K562 (cell line): ENCODE data around the gene DOCK3. TPM values are rescaled to one million over a fixed set of nuclear protein-coding genes. Genes with fewer than 3 reads are reported as not detected.

Experiments used
- ATAC-seq: fragments of 200-7000 bp; cut with Tn5 transposase; 3 replicates; pipeline ENCODE4 v1.9.1; 2020; ENCODE audit warnings: moderate library complexity
- BruUV-seq: library from RNA; stranded (reverse); fragments of 400-500 nt; replicated peaks from 2 replicates; lab custom pipeline; 2021; lab: Mats Ljungman, UMichigan
- CTCF ChIA-PET: fragments of 300-600 bp; formaldehyde crosslinking; extraction: SDS; loops from one replicate; lab custom pipeline; 2021; ENCODE audit warnings: low intra/inter-chr PET ratio; lab: Yijun Ruan, JAX
- POLR2A ChIA-PET: fragments of 300-600, 350-650 bp; sonication (Branson Sonifier 250); formaldehyde crosslinking; extraction: SDS; loops from one replicate; lab custom pipeline; 2021; ENCODE audit warnings: antibody characterized with exemption, inconsistent platforms; lab: Yijun Ruan, JAX
- DNase-seq, 4 experiments: peaks; one replicate each; pipeline versions ENCODE4 v3.0.0 to v3.0.0-alpha.2; 2011 to 2018; ENCODE audit warnings: low spot score in 3 of 4, mixed read lengths in 3 of 4; ENCODE audit errors: extremely low read depth in 1 of 4
- FAIRE-seq: peaks from 2 replicates; lab custom pipeline; 2011; peaks lifted over from hg19 to GRCh38; lab: Jason Lieb, UNC
- H2AFZ ChIP-seq: 2 replicates; pipeline ENCODE4 v1.6.0; 2011; ENCODE audit warnings: low read depth, low read length, control low read depth, inconsistent platforms
- H3K27ac ChIP-seq: fragments of 200-600 bp; 3 replicates; pipeline ENCODE4 v1.8.0; 2011; ENCODE audit warnings: low read depth, mild to moderate bottlenecking, control low read depth, inconsistent platforms, low read length, moderate library complexity, mixed read lengths; ENCODE audit errors: extremely low read depth
- H3K27me3 ChIP-seq, 2 experiments: fragments of 300-600 bp in 1 of 2; 2 replicates in 1 of 2; 3 replicates in 1 of 2; pipeline versions ENCODE4 v1.6.0 to v1.8.0; 2011; ENCODE audit warnings: inconsistent platforms in 2 of 2, low read length in 2 of 2, mild to moderate bottlenecking in 1 of 2, mixed read lengths in 1 of 2, moderate library complexity in 1 of 2; ENCODE audit not compliant: control insufficient read depth in 2 of 2, insufficient read depth in 2 of 2
- H3K36me3 ChIP-seq: fragments of 300-600 bp; 3 replicates; pipeline ENCODE4 v1.8.0; 2011; ENCODE audit warnings: mild to moderate bottlenecking, low read length, inconsistent platforms; ENCODE audit not compliant: control insufficient read depth, insufficient read depth
- H3K4me1 ChIP-seq, 2 experiments: fragments of 200-600 bp in 1 of 2; replicated peaks in 1 of 2; 2 replicates in 1 of 2; 3 replicates in 1 of 2; pipeline versions ENCODE4 v1.5.1 to v1.8.0; 2011; ENCODE audit warnings: inconsistent platforms in 2 of 2, low read length in 2 of 2, mild to moderate bottlenecking in 1 of 2, mixed read lengths in 1 of 2, moderate library complexity in 1 of 2; ENCODE audit not compliant: control insufficient read depth in 2 of 2, insufficient read depth in 2 of 2
- H3K4me2 ChIP-seq: 2 replicates; pipeline ENCODE4 v1.6.1; 2011; ENCODE audit warnings: low read length, control low read depth, inconsistent platforms, mixed read lengths; ENCODE audit not compliant: insufficient read depth
- H3K4me3 ChIP-seq: fragments of 200-600 bp; sonication (generic), shearing (Covaris generic); 2 replicates; pipeline ENCODE4 v1.5.1; 2016; ENCODE audit warnings: control low read depth, inconsistent platforms
- H3K79me2 ChIP-seq: fragments of 200-600 bp; 3 replicates; pipeline ENCODE4 v1.8.0; 2011; ENCODE audit warnings: low read length, inconsistent platforms; ENCODE audit not compliant: control insufficient read depth, insufficient read depth
- H3K9ac ChIP-seq, 2 experiments: 2 replicates each; pipeline versions ENCODE4 v1.6.0 to v1.6.1; 2011; ENCODE audit warnings: low read depth in 2 of 2, low read length in 2 of 2, control low read depth in 1 of 2, inconsistent platforms in 1 of 2, mild to moderate bottlenecking in 1 of 2, mixed read lengths in 1 of 2; ENCODE audit not compliant: insufficient read depth in 1 of 2
- H3K9me1 ChIP-seq: one replicate; pipeline ENCODE4 v1.6.0; 2011; ENCODE audit warnings: inconsistent platforms, mild to moderate bottlenecking, low read length, moderate library complexity; ENCODE audit not compliant: control insufficient read depth, insufficient read depth
- H3K9me3 ChIP-seq: replicated peaks from 2 replicates; pipeline ENCODE4 v1.5.1; 2011; ENCODE audit warnings: low read depth, low read length, inconsistent platforms; ENCODE audit not compliant: control insufficient read depth, insufficient read depth
- H4K20me1 ChIP-seq: replicated peaks from 2 replicates; pipeline ENCODE4 v1.6.1; 2011; ENCODE audit warnings: low read length, inconsistent platforms, mixed read lengths; ENCODE audit not compliant: control insufficient read depth, insufficient read depth
- ARHGAP35 ChIP-seq: fragments of 450-650 bp; IDR thresholded peaks from 2 replicates; pipeline ENCODE4 v1.6.1; 2018; ENCODE audit not compliant: partially characterized antibody
- CBX2 ChIP-seq: fragments of 200-600 bp; sonication (generic); IDR thresholded peaks from one replicate; pipeline ENCODE4 v1.6.1; 2012; ENCODE audit warnings: mild to moderate bottlenecking, low read length, inconsistent platforms; ENCODE audit not compliant: insufficient read depth, poor library complexity, severe bottlenecking
- CTCF ChIP-seq, 3 experiments: IDR thresholded peaks in 2 of 3; conservative IDR thresholded peaks in 1 of 3; 2 replicates each; pipeline ENCODE4 v1.5.1; 2011 to 2012; ENCODE audit warnings: low read length in 3 of 3, mild to moderate bottlenecking in 3 of 3, control low read depth in 2 of 3, improper control_type of control experiment in 1 of 3, inconsistent platforms in 1 of 3, low read depth in 1 of 3, mixed read lengths in 1 of 3, moderate library complexity in 1 of 3; ENCODE audit not compliant: insufficient read depth in 2 of 3
- FUS ChIP-seq: fragments of 200-400 bp; formaldehyde crosslinking; optimal IDR thresholded peaks from 2 replicates; pipeline ENCODE3; 2017; ENCODE audit warnings: low read depth, low read length
- MCM2 ChIP-seq: fragments of 450-650 bp; IDR thresholded peaks from 2 replicates; pipeline ENCODE4 v1.6.1; 2017; ENCODE audit warnings: low read depth, mild to moderate bottlenecking
- OTX1 ChIP-seq: fragments of 450-650 bp; formaldehyde crosslinking; IDR thresholded peaks from 2 replicates; pipeline ENCODE4 v1.4.0; 2022; ENCODE audit warnings: mild to moderate bottlenecking
- ZEB2 ChIP-seq: fragments of 450-650 bp; IDR thresholded peaks from 2 replicates; pipeline ENCODE4 v1.6.1; 2016
- WGBS: fragments of 100-300 bp; shearing (Covaris generic); methylation state at CpG from one replicate; pipeline ENCODE4 v1.1.6; 2016; ENCODE audit warnings: low coverage, mixed read lengths; ENCODE audit not compliant: insufficient coverage; ENCODE audit errors: missing lambda C conversion rate; 5-methylcytosine and 5-hydroxymethylcytosine counted together
- in situ Hi-C: fragments of 300-500 bp; cut with MboI; formaldehyde crosslinking; loops from 4 replicates; pipeline ENCODE4 v1.15.0; 2018; ENCODE audit warnings: inconsistent platforms, mixed read lengths
- intact Hi-C: fragments of 100-400 bp; cut with micrococcal nuclease; formaldehyde crosslinking; loops from 2 replicates; pipeline ENCODE4 v1.14.2; 2022
- polyA plus RNA-seq, 8 experiments: library from polyadenylated mRNA; depleted of rRNA in 4 of 8; stranded (reverse) in 5 of 8; unstranded in 3 of 8; fragments of >200 nt; fragmentation: Nextera tagmentation in 2 of 8; fragmentation: Illumina TruSeq in 1 of 8; extraction: Ambion mirVana in 2 of 8; extraction: Trizol in 1 of 8; gene quantifications; 2 replicates each; pipeline versions ENCODE4 v1.2.1 to v1.2.3, GENCODE V29; 2011 to 2014; ENCODE audit warnings: inconsistent platforms in 1 of 8, missing spikeins in 1 of 8
- total RNA-seq, 7 experiments: library from RNA; depleted of rRNA in 6 of 7; stranded (reverse); fragments of >200 nt in 6 of 7; fragmentation: Illumina TruSeq in 2 of 7; extraction: Trizol in 2 of 7; gene quantifications; 2 replicates each; pipeline versions ENCODE4 v1.2.1 to v1.2.3, GENCODE V29; 2011 to 2021; ENCODE audit warnings: low replicate concordance in 1 of 7
- TF ChIP-seq, protein P1 (sequence below): sonication (generic); formaldehyde crosslinking; IDR thresholded peaks from 2 replicates; pipeline ENCODE4 v1.8.1; 2023; ENCODE audit warnings: missing genetic modification reagents, mild to moderate bottlenecking, borderline replicate concordance
- TF ChIP-seq, protein P2 (sequence below): sonication (generic); formaldehyde crosslinking; IDR thresholded peaks from 2 replicates; pipeline ENCODE4 v1.8.0; 2023; ENCODE audit warnings: mild to moderate bottlenecking, missing genetic modification reagents

The DOCK3 gene
- total and polyA plus RNA-seq, 9 of the 15 experiments (the other 6 are each of a cell fraction or from before 2014, with no cell fraction given): under 0.01 to 0.03 (median 0.01) TPM; not detected in 4

DNA sequence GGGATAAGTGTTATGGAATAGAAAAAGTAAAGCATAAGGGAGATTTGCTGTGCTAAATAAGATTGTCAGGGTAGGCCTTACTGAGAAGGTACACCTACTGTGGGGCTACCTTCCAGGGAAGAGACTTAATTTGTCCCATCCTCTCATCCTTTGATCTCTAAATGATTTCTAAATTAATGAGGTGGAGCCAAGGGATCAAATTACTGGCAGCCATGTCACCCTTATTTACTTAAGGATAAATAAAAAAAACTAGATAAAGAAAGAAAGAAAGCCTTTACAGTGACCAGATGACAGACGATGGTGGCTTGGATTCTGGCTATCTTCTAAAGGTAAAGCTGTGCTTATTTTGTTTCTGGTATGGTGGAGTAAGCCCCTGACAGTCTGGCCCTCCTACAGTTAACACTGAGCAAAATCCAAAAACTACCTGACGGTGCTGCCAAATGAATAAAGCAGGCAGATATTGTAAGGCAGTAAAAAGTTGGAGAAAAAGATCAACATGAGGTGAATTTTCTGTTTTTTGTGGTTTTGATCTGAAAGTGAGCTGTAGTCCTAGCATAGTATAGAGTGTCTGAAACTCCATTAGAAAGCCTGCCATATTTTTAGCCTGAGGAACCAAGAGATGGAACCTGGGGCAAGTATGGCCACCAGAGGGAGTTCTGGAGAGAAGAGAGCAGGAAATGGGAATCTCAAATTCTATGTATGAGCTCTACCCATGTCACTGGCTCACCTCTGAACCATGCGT lies 425.2 kb downstream of the DOCK3 start:
- WGBS: 3% methylated on average over 3 of the region's 3 CpGs
- Histone ChIP-seq H3K4me1 (no peaks in the 10 kb centered on the region), H4K20me1 (no peaks in the 10 kb centered on the region), H3K27me3 (no peaks in the 10 kb centered on the region), H2AFZ (no peak overlapping the region), H3K9me3 (no peaks in the 10 kb centered on the region), H3K4me3 (no peak overlapping the region), H3K9ac (no peak overlapping the region), H3K4me2 (no peak overlapping the region), H3K27ac (no peak overlapping the region), H3K9me1 (no peaks in the 10 kb centered on the region), H3K36me3 (no peaks in the 10 kb centered on the region), H3K79me2 (no peaks in the 10 kb centered on the region)
- FAIRE-seq: peak; percentile 48
- intact Hi-C loops (loop anchor here (5.0 kb wide), 1 partner anchor 272 kb away; no protein-coding TSS in a partner anchor), in situ Hi-C loops (loop anchor here (10.0 kb wide), 1 partner anchor 275 kb away; no protein-coding TSS in a partner anchor)
- ChIA-PET CTCF (interaction anchor here (0.7 kb wide), 1 partner anchor 272 kb away, joined by 5 read pairs; no protein-coding TSS in a partner anchor), POLR2A (no interaction called here)
- DNase-seq: peak; percentile 23 to 41 (median 25)
- BruUV-seq: no TSS peak
- ATAC-seq: peak; percentile 86
- TF ChIP-seq, protein P1, sequence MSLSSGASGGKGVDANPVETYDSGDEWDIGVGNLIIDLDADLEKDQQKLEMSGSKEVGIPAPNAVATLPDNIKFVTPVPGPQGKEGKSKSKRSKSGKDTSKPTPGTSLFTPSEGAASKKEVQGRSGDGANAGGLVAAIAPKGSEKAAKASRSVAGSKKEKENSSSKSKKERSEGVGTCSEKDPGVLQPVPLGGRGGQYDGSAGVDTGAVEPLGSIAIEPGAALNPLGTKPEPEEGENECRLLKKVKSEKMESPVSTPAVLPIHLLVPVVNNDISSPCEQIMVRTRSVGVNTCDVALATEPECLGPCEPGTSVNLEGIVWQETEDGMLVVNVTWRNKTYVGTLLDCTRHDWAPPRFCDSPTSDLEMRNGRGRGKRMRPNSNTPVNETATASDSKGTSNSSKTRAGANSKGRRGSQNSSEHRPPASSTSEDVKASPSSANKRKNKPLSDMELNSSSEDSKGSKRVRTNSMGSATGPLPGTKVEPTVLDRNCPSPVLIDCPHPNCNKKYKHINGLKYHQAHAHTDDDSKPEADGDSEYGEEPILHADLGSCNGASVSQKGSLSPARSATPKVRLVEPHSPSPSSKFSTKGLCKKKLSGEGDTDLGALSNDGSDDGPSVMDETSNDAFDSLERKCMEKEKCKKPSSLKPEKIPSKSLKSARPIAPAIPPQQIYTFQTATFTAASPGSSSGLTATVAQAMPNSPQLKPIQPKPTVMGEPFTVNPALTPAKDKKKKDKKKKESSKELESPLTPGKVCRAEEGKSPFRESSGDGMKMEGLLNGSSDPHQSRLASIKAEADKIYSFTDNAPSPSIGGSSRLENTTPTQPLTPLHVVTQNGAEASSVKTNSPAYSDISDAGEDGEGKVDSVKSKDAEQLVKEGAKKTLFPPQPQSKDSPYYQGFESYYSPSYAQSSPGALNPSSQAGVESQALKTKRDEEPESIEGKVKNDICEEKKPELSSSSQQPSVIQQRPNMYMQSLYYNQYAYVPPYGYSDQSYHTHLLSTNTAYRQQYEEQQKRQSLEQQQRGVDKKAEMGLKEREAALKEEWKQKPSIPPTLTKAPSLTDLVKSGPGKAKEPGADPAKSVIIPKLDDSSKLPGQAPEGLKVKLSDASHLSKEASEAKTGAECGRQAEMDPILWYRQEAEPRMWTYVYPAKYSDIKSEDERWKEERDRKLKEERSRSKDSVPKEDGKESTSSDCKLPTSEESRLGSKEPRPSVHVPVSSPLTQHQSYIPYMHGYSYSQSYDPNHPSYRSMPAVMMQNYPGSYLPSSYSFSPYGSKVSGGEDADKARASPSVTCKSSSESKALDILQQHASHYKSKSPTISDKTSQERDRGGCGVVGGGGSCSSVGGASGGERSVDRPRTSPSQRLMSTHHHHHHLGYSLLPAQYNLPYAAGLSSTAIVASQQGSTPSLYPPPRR: no peak
- TF ChIP-seq ZEB2: no peak
- TF ChIP-seq MCM2: no peak
- TF ChIP-seq OTX1 (CRISPR knock-in tag): no peak
- no peak for TF ChIP-seq FUS
- TF ChIP-seq CTCF (IDR thresholded peaks at IDR 0.05 in 2 of 3, conservative IDR thresholded peaks at IDR 0.05 in 1 of 3; ENCODE audit: insufficient read depth in 2 of 3, low read depth in 1 of 3, low read length in 3 of 3): peak; percentile 49 to 60 (median 56); a peak in 5 of 6 replicates
- TF ChIP-seq CBX2: no peak
- TF ChIP-seq ARHGAP35: no peak
- TF ChIP-seq, protein P2, sequence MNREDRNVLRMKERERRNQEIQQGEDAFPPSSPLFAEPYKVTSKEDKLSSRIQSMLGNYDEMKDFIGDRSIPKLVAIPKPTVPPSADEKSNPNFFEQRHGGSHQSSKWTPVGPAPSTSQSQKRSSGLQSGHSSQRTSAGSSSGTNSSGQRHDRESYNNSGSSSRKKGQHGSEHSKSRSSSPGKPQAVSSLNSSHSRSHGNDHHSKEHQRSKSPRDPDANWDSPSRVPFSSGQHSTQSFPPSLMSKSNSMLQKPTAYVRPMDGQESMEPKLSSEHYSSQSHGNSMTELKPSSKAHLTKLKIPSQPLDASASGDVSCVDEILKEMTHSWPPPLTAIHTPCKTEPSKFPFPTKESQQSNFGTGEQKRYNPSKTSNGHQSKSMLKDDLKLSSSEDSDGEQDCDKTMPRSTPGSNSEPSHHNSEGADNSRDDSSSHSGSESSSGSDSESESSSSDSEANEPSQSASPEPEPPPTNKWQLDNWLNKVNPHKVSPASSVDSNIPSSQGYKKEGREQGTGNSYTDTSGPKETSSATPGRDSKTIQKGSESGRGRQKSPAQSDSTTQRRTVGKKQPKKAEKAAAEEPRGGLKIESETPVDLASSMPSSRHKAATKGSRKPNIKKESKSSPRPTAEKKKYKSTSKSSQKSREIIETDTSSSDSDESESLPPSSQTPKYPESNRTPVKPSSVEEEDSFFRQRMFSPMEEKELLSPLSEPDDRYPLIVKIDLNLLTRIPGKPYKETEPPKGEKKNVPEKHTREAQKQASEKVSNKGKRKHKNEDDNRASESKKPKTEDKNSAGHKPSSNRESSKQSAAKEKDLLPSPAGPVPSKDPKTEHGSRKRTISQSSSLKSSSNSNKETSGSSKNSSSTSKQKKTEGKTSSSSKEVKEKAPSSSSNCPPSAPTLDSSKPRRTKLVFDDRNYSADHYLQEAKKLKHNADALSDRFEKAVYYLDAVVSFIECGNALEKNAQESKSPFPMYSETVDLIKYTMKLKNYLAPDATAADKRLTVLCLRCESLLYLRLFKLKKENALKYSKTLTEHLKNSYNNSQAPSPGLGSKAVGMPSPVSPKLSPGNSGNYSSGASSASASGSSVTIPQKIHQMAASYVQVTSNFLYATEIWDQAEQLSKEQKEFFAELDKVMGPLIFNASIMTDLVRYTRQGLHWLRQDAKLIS (CRISPR knock-in tag): no peak
